ENCODE measurements around the gene EDEM2.

DNA sequence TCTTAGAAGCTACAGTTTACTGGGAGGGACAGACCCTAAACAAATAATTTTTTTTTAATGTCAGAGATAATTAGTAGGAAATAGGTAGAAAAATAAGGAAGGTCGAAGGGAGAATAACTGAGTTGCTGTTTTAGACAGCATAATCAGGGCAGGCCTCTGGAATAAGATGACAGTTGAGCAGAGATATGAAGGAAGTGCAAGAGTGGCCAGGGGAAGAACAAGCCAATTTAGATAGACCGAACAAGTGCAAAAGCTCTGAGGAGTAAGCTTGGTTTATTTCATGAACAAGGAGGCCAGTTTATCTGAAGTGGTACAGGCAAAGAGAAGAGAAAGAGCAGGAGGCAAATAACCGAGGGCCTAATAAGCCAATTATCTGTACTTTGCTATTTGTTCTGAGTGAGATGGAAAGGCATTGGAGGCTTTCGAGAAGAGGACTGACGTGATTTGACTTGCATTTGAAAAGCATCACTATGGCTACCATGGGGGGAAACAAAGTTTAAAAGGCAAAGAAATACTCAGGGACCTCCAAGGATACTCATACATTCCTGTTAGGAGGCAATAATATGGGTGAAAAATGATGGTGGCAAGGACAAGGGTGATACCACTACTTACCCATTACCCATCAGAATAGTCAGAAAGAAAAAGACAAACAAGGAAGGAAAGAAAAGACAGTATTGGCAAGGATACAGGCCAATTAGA, 44.4 kb upstream of the EDEM2 start:
- TF ChIP-seq CTCF (IDR thresholded peaks at IDR 0.05) (no peak), EP300 (IDR thresholded peaks at IDR 0.05) (no peak), POLR2A (IDR thresholded peaks at IDR 0.05; ENCODE audit: low read depth) (no peak), POLR2AphosphoS5 (IDR thresholded peaks at IDR 0.05) (no peak)

Data from esophagus muscularis mucosa (tissue), 4 donors.